Suprapubic skin (tissue), 4 donors: ENCODE data around the gene OR52B2. TPM values are rescaled to one million over a fixed set of nuclear protein-coding genes. Genes with fewer than 3 reads are reported as not detected.
"Not testable (repeated sequence)": the region's sequence is repeated elsewhere in the genome, so short reads cannot be mapped to it uniquely, and the experiment has no call there.

ENCODE experiments used
- DNase-seq, 2 donors: peaks; one replicate each; pipeline ENCODE4 v3.0.0-alpha.2; 2019; ENCODE audit warnings: low spot score in 2 of 2
- H3K27ac ChIP-seq: fragments of 200-600 bp; sonication (generic); one replicate; pipeline ENCODE4 v1.5.1; 2019
- H3K27me3 ChIP-seq: fragments of 200-600 bp; sonication (generic); one replicate; pipeline ENCODE4 v1.5.1; 2019
- H3K36me3 ChIP-seq: fragments of 200-600 bp; sonication (generic); one replicate; pipeline ENCODE4 v1.5.1; 2019
- H3K4me1 ChIP-seq: fragments of 200-600 bp; sonication (generic); one replicate; pipeline ENCODE4 v1.5.1; 2019
- H3K4me3 ChIP-seq: fragments of 200-600 bp; sonication (generic); one replicate; pipeline ENCODE4 v1.5.1; 2019; ENCODE audit warnings: mild to moderate bottlenecking
- H3K9me3 ChIP-seq: fragments of 200-600 bp; sonication (generic); one replicate; pipeline ENCODE4 v1.5.1; 2019
- CTCF ChIP-seq, 2 donors: fragments of 200-600 bp in 1 of 2; fragments of 450-650 bp in 1 of 2; sonication (generic) in 1 of 2; IDR thresholded peaks; one replicate each; pipeline ENCODE4 v1.5.1; 2016 to 2019; ENCODE audit warnings: antibody characterized with exemption in 2 of 2, mild to moderate bottlenecking in 1 of 2, moderate library complexity in 1 of 2
- EP300 ChIP-seq: sonication (generic); formaldehyde crosslinking; IDR thresholded peaks from one replicate; pipeline ENCODE4 v1.6.1; 2017; ENCODE audit warnings: antibody characterized with exemption
- POLR2A ChIP-seq, 2 donors: fragments of 450-650 bp; IDR thresholded peaks; one replicate each; pipeline ENCODE4 v1.6.1; 2017; ENCODE audit warnings: antibody characterized with exemption in 2 of 2, mild to moderate bottlenecking in 2 of 2, moderate library complexity in 2 of 2
- POLR2AphosphoS5 ChIP-seq, 3 donors: sonication (generic); formaldehyde crosslinking; IDR thresholded peaks; one replicate each; pipeline ENCODE4 v1.6.1; 2017; ENCODE audit warnings: antibody characterized with exemption in 3 of 3
- WGBS: methylation state at CpG from one replicate; pipeline ENCODE4 v1.1.5; 2018; 5-methylcytosine and 5-hydroxymethylcytosine counted together
- total RNA-seq, 4 donors: library from RNA; depleted of rRNA; stranded (reverse); fragments of >200 nt; gene quantifications; one replicate each; pipeline ENCODE4 v1.1.0, GENCODE V29; 2016

The OR52B2 gene
- total RNA-seq, 4 donors from 2014 or later = not detected

- DNase-seq = no peak
- Histone ChIP-seq H3K4me3 (no peak overlapping the region), H3K4me1 (no peaks in the 10 kb centered on the region), H3K36me3 (no peaks in the 10 kb centered on the region), H3K9me3 (no peaks in the 10 kb centered on the region), H3K27me3 (no peaks in the 10 kb centered on the region), H3K27ac (no peak overlapping the region)
- TF ChIP-seq CTCF (IDR thresholded peaks at IDR 0.05) = no peak
- TF ChIP-seq POLR2A (IDR thresholded peaks at IDR 0.05) = no peak
- TF ChIP-seq EP300 = no peak
- TF ChIP-seq POLR2AphosphoS5 (IDR thresholded peaks at IDR 0.05) = no peak
- 81% methylated on average over 7 of the region's 7 CpGs for WGBS
These were observed 13.3 kb downstream of the OR52B2 start for GRCh38 chr11:6156628-6157359.

GRCh38 chr11:6152126-6152525, 18.0 kb downstream of the OR52B2 start:
- H3K27ac ChIP-seq = no peak overlapping the region
- no peaks in the 10 kb centered on the region for H3K9me3 ChIP-seq
- H3K4me1 ChIP-seq = no peaks in the 10 kb centered on the region
- H3K4me3 ChIP-seq = no peak overlapping the region
- no peak for TF ChIP-seq POLR2AphosphoS5 (IDR thresholded peaks at IDR 0.05)
- TF ChIP-seq EP300 = no peak
- TF ChIP-seq POLR2A (IDR thresholded peaks at IDR 0.05) = no peak
- TF ChIP-seq CTCF (IDR thresholded peaks at IDR 0.05) = no peak
- 82% methylated on average over 2 of the region's 2 CpGs for WGBS
- no peaks in the 10 kb centered on the region for H3K27me3 ChIP-seq
- no peak for DNase-seq
- H3K36me3 ChIP-seq = no peaks in the 10 kb centered on the region

- DNase-seq = no peak
- WGBS = 12% methylated on average over 1 of the region's 1 CpG
- H3K27ac ChIP-seq = no peak overlapping the region
- no peak overlapping the region for H3K4me3 ChIP-seq
- no peaks in the 10 kb centered on the region for H3K36me3 ChIP-seq
- no peaks in the 10 kb centered on the region for H3K9me3 ChIP-seq
- no peak for TF ChIP-seq POLR2A (IDR thresholded peaks at IDR 0.05)
- no peak for TF ChIP-seq POLR2AphosphoS5 (IDR thresholded peaks at IDR 0.05)
- no peak for TF ChIP-seq CTCF (IDR thresholded peaks at IDR 0.05)
- no peak for TF ChIP-seq EP300
- H3K4me1 ChIP-seq = no peaks in the 10 kb centered on the region
- no peaks in the 10 kb centered on the region for H3K27me3 ChIP-seq
These were observed 19.0 kb downstream of the OR52B2 start for GRCh38 chr11:6151117-6151516.

GRCh38 chr11:6143737-6144136, 26.4 kb downstream of the OR52B2 start:
- H3K4me3 ChIP-seq, DNase-seq, H3K9me3 ChIP-seq, H3K4me1 ChIP-seq, H3K27ac ChIP-seq, H3K27me3 ChIP-seq, H3K36me3 ChIP-seq: not testable (repeated sequence)
- WGBS = 72% methylated on average over 12 of the region's 21 CpGs

GRCh38 chr11:6142936-6143335, 27.2 kb downstream of the OR52B2 start:
- H3K27ac ChIP-seq = no peak overlapping the region
- DNase-seq = no peak
- TF ChIP-seq POLR2AphosphoS5 (IDR thresholded peaks at IDR 0.05) (no peak), POLR2A (IDR thresholded peaks at IDR 0.05) (no peak), EP300 (no peak), CTCF (IDR thresholded peaks at IDR 0.05) (no peak)

GRCh38 chr11:6135936-6136335, 34.2 kb downstream of the OR52B2 start:
- H3K4me3 ChIP-seq, H3K27me3 ChIP-seq, DNase-seq, H3K27ac ChIP-seq, H3K4me1 ChIP-seq, H3K36me3 ChIP-seq, H3K9me3 ChIP-seq: not testable (repeated sequence)
- WGBS = 61% methylated on average over 2 of the region's 2 CpGs

More at GRCh38 chr11:6142936-6143335, 27.2 kb downstream of the OR52B2 start:
- Histone ChIP-seq H3K9me3 (no peaks in the 10 kb centered on the region), H3K27me3 (no peaks in the 10 kb centered on the region), H3K4me3 (no peak overlapping the region), H3K4me1 (no peaks in the 10 kb centered on the region), H3K36me3 (no peaks in the 10 kb centered on the region)
